Measurements from ENCODE around the gene GJA4. TPM values are rescaled to one million over a fixed set of nuclear protein-coding genes. Genes with fewer than 3 reads are reported as not detected.

Gene GJA4
- polyA plus RNA-seq (2013, experiment 1 of 4), result not detected
- not detected for polyA plus RNA-seq (2013, experiment 2 of 4)
- not detected for polyA plus RNA-seq (2013, experiment 3 of 4)
- polyA plus RNA-seq (2013, experiment 4 of 4), result 0.20 TPM

DNA sequence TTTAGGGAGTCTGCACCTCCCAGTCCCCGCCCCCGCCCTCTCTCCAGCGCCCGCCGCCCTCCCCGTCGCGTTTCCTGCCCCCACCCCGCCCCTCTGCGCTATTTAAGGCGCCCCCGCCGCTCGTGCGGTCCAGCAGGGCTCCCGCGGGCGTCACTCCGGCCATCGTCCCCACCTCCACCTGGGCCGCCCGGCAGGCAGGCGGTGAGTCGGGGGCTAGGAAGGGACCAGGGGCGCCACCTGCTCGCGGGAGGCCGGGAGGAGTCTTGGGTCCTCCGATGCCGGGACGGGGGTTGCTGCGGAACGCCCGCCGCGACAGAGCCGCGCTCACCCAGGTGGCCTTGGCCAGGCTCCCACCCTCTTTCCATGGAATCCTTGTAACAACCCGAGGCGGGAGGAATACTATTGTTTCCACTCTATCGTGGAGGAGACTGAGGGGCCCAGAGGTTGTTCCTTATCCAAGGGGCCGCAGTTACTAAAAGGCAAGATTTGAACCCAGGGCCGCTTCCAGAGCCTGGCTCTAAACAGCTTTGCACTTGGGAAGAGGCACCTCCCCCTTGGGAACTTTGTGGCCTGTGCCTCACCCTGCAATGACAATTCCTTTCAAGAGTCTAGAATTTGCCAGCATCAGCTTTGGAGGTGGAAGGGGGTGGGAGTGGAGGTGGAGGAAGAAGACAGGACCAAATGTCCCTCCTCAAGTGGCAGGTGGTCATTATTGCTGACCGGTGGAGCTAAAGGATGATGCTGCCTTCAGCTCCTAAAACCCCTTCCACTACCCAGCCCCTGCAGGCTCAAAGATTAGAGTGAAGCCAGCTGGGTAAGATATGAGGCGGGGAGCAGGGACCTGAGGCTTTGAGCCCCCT lies at the start of gene GJA4:
Gene GJA4, plus strand, starts transcription at position 132 of the 860 bp plus-strand sequence. CDS start 1,215 bp downstream, outside the sequence.
- peak within 1 kb of the TSS; percentile 14 for H3K4me3 ChIP-seq (ENCODE audit: insufficient read depth, low read depth, low read length)
- H3K9me3 ChIP-seq (ENCODE audit: control insufficient read depth, low read length), result no peaks in the 10 kb centered on the region
- H3K27me3 ChIP-seq (ENCODE audit: control insufficient read depth, insufficient read depth, low read length, poor library complexity, severe bottlenecking), result peaks cover 22% of the 10 kb centered on the region
- peaks cover 3% of the 10 kb centered on the region for H3K4me1 ChIP-seq (ENCODE audit: control insufficient read depth, insufficient read depth, low read length)
- H3K27ac ChIP-seq (ENCODE audit: insufficient read depth, low read depth, low read length, poor library complexity, severe bottlenecking), result no peak within 1 kb of the TSS
- no peaks in the 10 kb centered on the region for H3K36me3 ChIP-seq (ENCODE audit: control insufficient read depth, insufficient read depth, low read length)
- WGBS, 2 experiments, result 13 to 15% methylated on average over 36 to 45 of the region's 45 CpGs

DNA sequence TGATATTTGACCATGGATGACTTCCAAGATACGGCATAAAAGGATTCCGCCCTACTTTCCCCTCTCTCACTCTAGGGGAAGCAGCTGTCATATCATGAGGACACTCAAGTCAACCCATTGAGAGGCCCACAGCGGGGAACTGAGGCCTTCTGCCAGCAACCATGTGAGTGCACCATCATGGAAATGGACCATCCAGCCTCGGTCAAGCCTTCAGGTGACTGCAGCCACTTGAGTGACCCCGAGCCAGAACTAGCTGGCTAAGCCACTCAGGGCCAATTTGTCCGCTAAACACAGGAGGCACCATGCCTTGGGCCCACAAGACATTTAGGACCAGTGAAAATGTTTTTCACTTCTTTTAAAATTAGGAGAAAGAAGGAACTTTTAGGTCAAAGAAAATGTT lies 49.0 kb upstream of the GJA4 start:
- 92 to 93% methylated on average over 6 of the region's 6 CpGs for WGBS, 2 experiments
- Histone ChIP-seq H3K27me3 (ENCODE audit: control insufficient read depth, insufficient read depth, low read length, poor library complexity, severe bottlenecking) (peaks cover 6% of the 10 kb centered on the region), H3K36me3 (ENCODE audit: control insufficient read depth, insufficient read depth, low read length) (no peaks in the 10 kb centered on the region)

GRCh38 chr1:34744851-34745250 lies 47.9 kb upstream of the GJA4 start:
- Histone ChIP-seq H3K4me1 (ENCODE audit: control insufficient read depth, insufficient read depth, low read length) (peaks cover 6% of the 10 kb centered on the region), H3K4me3 (ENCODE audit: insufficient read depth, low read depth, low read length) (no peak overlapping the region), H3K36me3 (ENCODE audit: control insufficient read depth, insufficient read depth, low read length) (no peaks in the 10 kb centered on the region), H3K9me3 (ENCODE audit: control insufficient read depth, low read length) (no peaks in the 10 kb centered on the region), H3K27ac (ENCODE audit: insufficient read depth, low read depth, low read length, poor library complexity, severe bottlenecking) (no peak overlapping the region), H3K27me3 (ENCODE audit: control insufficient read depth, insufficient read depth, low read length, poor library complexity, severe bottlenecking) (peaks cover 6% of the 10 kb centered on the region)
- 90 to 94% methylated on average over 3 of the region's 3 CpGs for WGBS, 2 experiments

More for the DNA sequence above, 49.0 kb upstream of the GJA4 start:
- Histone ChIP-seq H3K4me1 (ENCODE audit: control insufficient read depth, insufficient read depth, low read length) (peaks cover 6% of the 10 kb centered on the region), H3K4me3 (ENCODE audit: insufficient read depth, low read depth, low read length) (no peak overlapping the region), H3K27ac (ENCODE audit: insufficient read depth, low read depth, low read length, poor library complexity, severe bottlenecking) (no peak overlapping the region), H3K9me3 (ENCODE audit: control insufficient read depth, low read length) (no peaks in the 10 kb centered on the region)

- Histone ChIP-seq H3K27me3 (ENCODE audit: control insufficient read depth, insufficient read depth, low read length, poor library complexity, severe bottlenecking) (peaks cover 6% of the 10 kb centered on the region), H3K27ac (ENCODE audit: insufficient read depth, low read depth, low read length, poor library complexity, severe bottlenecking) (no peak overlapping the region), H3K4me1 (ENCODE audit: control insufficient read depth, insufficient read depth, low read length) (no peaks in the 10 kb centered on the region), H3K36me3 (ENCODE audit: control insufficient read depth, insufficient read depth, low read length) (no peaks in the 10 kb centered on the region), H3K4me3 (ENCODE audit: insufficient read depth, low read depth, low read length) (no peak overlapping the region), H3K9me3 (ENCODE audit: control insufficient read depth, low read length) (no peaks in the 10 kb centered on the region)
- 78 to 85% methylated on average over 5 of the region's 5 CpGs for WGBS, 2 experiments
Observed at GRCh38 chr1:34745666-34746065, 47.1 kb upstream of the GJA4 start.

DNA sequence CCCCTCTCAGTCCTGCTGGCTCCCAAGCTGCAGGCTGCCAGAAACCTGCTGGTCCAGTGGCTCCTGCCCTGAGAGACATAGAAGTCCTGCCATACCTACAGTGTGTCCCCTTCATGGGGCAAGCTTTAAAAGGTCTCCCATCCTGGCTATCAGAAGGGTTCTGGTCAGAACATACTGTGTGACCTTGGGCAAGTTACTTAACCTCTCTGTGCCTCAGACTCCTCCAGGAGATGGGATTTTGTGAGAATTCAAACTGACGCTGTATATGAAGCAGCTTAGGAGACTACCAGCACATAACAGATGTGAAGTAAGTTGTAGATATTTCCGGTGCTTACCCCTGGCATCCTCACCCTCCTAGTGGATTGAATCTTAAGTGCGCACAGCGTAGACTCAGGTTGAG lies 46.7 kb upstream of the GJA4 start:
- Histone ChIP-seq H3K36me3 (ENCODE audit: control insufficient read depth, insufficient read depth, low read length) (no peaks in the 10 kb centered on the region), H3K4me3 (ENCODE audit: insufficient read depth, low read depth, low read length) (no peak overlapping the region), H3K27ac (ENCODE audit: insufficient read depth, low read depth, low read length, poor library complexity, severe bottlenecking) (no peak overlapping the region), H3K27me3 (ENCODE audit: control insufficient read depth, insufficient read depth, low read length, poor library complexity, severe bottlenecking) (peaks cover 6% of the 10 kb centered on the region), H3K9me3 (ENCODE audit: control insufficient read depth, low read length) (no peaks in the 10 kb centered on the region), H3K4me1 (ENCODE audit: control insufficient read depth, insufficient read depth, low read length) (no peaks in the 10 kb centered on the region)
- WGBS, 2 experiments, result 95 to 97% methylated on average over 4 of the region's 4 CpGs

- no peaks in the 10 kb centered on the region for H3K36me3 ChIP-seq (ENCODE audit: control insufficient read depth, insufficient read depth, low read length)
- 89 to 91% methylated on average over 14 to 18 of the region's 18 CpGs for WGBS, 2 experiments
- H3K4me3 ChIP-seq (ENCODE audit: insufficient read depth, low read depth, low read length), result no peak overlapping the region
- H3K27ac ChIP-seq (ENCODE audit: insufficient read depth, low read depth, low read length, poor library complexity, severe bottlenecking), result no peak overlapping the region
- no peaks in the 10 kb centered on the region for H3K9me3 ChIP-seq (ENCODE audit: control insufficient read depth, low read length)
- H3K4me1 ChIP-seq (ENCODE audit: control insufficient read depth, insufficient read depth, low read length), result no peaks in the 10 kb centered on the region
- H3K27me3 ChIP-seq (ENCODE audit: control insufficient read depth, insufficient read depth, low read length, poor library complexity, severe bottlenecking), result peaks cover 5% of the 10 kb centered on the region
Observed at GRCh38 chr1:34746785-34747637, 45.8 kb upstream of the GJA4 start.

DNA sequence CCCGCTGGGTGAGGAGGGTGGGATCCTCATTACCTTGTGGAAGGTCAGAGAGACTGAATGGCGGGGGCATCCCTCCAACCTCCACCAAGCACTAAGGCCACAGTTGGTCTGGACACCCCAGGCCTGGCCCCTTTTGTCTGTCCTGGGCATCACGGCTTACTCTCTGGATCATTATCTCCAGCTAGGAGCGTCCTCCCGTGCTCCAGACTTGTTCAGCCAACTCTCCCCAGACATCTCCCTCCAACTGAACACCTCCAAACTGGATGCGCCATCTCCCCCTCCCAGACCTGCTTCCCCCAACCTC lies 45.2 kb upstream of the GJA4 start:
- Histone ChIP-seq H3K4me3 (ENCODE audit: insufficient read depth, low read depth, low read length) (no peak overlapping the region), H3K9me3 (ENCODE audit: control insufficient read depth, low read length) (no peaks in the 10 kb centered on the region), H3K27ac (ENCODE audit: insufficient read depth, low read depth, low read length, poor library complexity, severe bottlenecking) (no peak overlapping the region), H3K27me3 (ENCODE audit: control insufficient read depth, insufficient read depth, low read length, poor library complexity, severe bottlenecking) (no peaks in the 10 kb centered on the region), H3K36me3 (ENCODE audit: control insufficient read depth, insufficient read depth, low read length) (no peaks in the 10 kb centered on the region), H3K4me1 (ENCODE audit: control insufficient read depth, insufficient read depth, low read length) (no peaks in the 10 kb centered on the region)
- 89 to 90% methylated on average over 6 of the region's 6 CpGs for WGBS, 2 experiments

DNA sequence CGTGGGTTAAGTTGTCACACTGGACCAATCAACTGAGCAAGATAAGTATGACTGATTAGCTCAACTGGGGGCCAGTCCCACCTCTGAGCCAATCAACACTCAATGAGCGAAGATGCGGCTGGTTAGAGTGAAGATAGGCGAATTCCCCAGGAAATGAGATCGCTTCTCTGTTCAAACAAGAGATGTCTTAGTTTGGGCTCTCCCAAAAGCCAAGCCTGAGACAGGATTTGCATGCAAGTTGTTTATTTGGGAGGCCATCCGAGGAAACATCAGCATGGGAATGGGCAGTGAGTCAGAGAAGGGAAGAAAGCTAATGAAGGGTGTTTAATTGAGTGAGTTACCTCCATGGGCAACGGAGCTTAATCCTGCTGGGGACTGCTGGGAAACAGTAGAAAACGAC lies 42.8 kb upstream of the GJA4 start:
- H3K4me1 ChIP-seq (ENCODE audit: control insufficient read depth, insufficient read depth, low read length), result no peaks in the 10 kb centered on the region
- no peaks in the 10 kb centered on the region for H3K27me3 ChIP-seq (ENCODE audit: control insufficient read depth, insufficient read depth, low read length, poor library complexity, severe bottlenecking)
- WGBS, 2 experiments, result 64 to 66% methylated on average over 8 of the region's 8 CpGs
- no peak overlapping the region for H3K27ac ChIP-seq (ENCODE audit: insufficient read depth, low read depth, low read length, poor library complexity, severe bottlenecking)
- no peaks in the 10 kb centered on the region for H3K9me3 ChIP-seq (ENCODE audit: control insufficient read depth, low read length)
- no peak overlapping the region for H3K4me3 ChIP-seq (ENCODE audit: insufficient read depth, low read depth, low read length)
- no peaks in the 10 kb centered on the region for H3K36me3 ChIP-seq (ENCODE audit: control insufficient read depth, insufficient read depth, low read length)

GRCh38 chr1:34750610-34751009 lies 42.2 kb upstream of the GJA4 start:
- H3K4me3 ChIP-seq (ENCODE audit: insufficient read depth, low read depth, low read length), result no peak overlapping the region
- H3K27ac ChIP-seq (ENCODE audit: insufficient read depth, low read depth, low read length, poor library complexity, severe bottlenecking), result no peak overlapping the region
- WGBS, 2 experiments, result 95% methylated on average over 5 of the region's 5 CpGs
- H3K27me3 ChIP-seq (ENCODE audit: control insufficient read depth, insufficient read depth, low read length, poor library complexity, severe bottlenecking), result no peaks in the 10 kb centered on the region
- no peaks in the 10 kb centered on the region for H3K9me3 ChIP-seq (ENCODE audit: control insufficient read depth, low read length)
- H3K36me3 ChIP-seq (ENCODE audit: control insufficient read depth, insufficient read depth, low read length), result no peaks in the 10 kb centered on the region
- no peaks in the 10 kb centered on the region for H3K4me1 ChIP-seq (ENCODE audit: control insufficient read depth, insufficient read depth, low read length)

- 90 to 92% methylated on average over 3 of the region's 3 CpGs for WGBS, 2 experiments
- no peaks in the 10 kb centered on the region for H3K4me1 ChIP-seq (ENCODE audit: control insufficient read depth, insufficient read depth, low read length)
- no peaks in the 10 kb centered on the region for H3K36me3 ChIP-seq (ENCODE audit: control insufficient read depth, insufficient read depth, low read length)
- no peak overlapping the region for H3K27ac ChIP-seq (ENCODE audit: insufficient read depth, low read depth, low read length, poor library complexity, severe bottlenecking)
- no peaks in the 10 kb centered on the region for H3K9me3 ChIP-seq (ENCODE audit: control insufficient read depth, low read length)
- no peak overlapping the region for H3K4me3 ChIP-seq (ENCODE audit: insufficient read depth, low read depth, low read length)
- no peaks in the 10 kb centered on the region for H3K27me3 ChIP-seq (ENCODE audit: control insufficient read depth, insufficient read depth, low read length, poor library complexity, severe bottlenecking)
Observed at GRCh38 chr1:34753163-34753562, 39.6 kb upstream of the GJA4 start.

Data from ectodermal cell (in vitro differentiated cells).